PFSK-1 (cell line): ENCODE data around the gene ADAMTS16.

Experiments used
- FOXP2 ChIP-seq: optimal IDR thresholded peaks from 2 replicates; pipeline ENCODE3; 2011; ENCODE audit warnings: borderline replicate concordance, control low read depth, inconsistent platforms; ENCODE audit not compliant: insufficient read depth; ENCODE audit errors: extremely low read length, extremely low read depth
- POLR2AphosphoS5 ChIP-seq: IDR thresholded peaks from 2 replicates; pipeline ENCODE4 v1.6.1; 2012; ENCODE audit warnings: low read depth, mild to moderate bottlenecking, control low read depth, low read length, moderate library complexity
- REST ChIP-seq, 2 experiments: IDR thresholded peaks; 2 replicates each; pipeline versions ENCODE4 v1.6.1 to v1.8.0; 2011 to 2012; ENCODE audit warnings: low read depth in 2 of 2, low read length in 2 of 2, control low read depth in 1 of 2, inconsistent platforms in 1 of 2, mild to moderate bottlenecking in 1 of 2, moderate library complexity in 1 of 2; ENCODE audit not compliant: insufficient read depth in 1 of 2
- SIN3A ChIP-seq: IDR thresholded peaks from 2 replicates; pipeline ENCODE4 v1.6.1; 2012; ENCODE audit warnings: mild to moderate bottlenecking, low read length, moderate library complexity, borderline replicate concordance; ENCODE audit not compliant: insufficient read depth
- TAF1 ChIP-seq: IDR thresholded peaks from 2 replicates; pipeline ENCODE4 v1.6.1; 2012; ENCODE audit warnings: low read length, control low read depth, borderline replicate concordance; ENCODE audit not compliant: insufficient read depth

Gene ADAMTS16

DNA sequence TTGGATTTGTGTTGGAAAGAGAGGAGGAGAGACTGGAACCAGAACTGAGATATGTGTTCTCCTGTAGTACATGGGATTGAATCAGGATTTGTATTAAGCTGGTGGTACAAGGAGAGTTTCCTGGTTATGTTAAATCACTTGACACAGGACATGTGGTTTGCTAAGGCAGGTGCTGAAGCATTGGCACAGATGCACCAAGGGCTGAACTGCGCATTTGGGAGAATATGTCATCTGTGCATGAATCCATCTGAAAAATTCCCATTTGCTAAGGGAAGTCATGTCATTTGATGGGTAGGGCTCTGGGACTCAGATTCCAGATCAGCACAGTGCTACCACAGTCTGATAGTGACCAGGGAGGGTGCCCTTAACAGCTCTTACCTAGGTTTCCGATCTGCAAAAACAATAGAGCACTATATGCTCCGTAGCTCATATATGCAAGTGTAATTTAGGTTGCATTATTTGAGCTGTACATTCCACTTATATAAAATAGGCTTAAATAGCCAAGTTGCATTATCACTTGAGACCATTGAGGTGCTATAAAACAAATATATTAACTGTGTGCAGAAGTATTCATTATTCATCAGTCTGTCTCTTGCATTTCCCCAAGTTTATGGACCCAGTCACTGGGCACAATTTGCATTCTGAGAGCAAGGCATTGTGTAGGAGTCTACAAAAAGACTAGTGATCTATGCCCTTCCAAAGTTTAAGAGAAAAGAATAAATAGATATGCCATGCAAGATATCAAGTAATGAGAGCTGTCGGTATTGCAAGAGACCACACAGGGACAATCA is 55.2 kb downstream of the ADAMTS16 start:
- TF ChIP-seq SIN3A = no peak
- TF ChIP-seq FOXP2 = no peak
- TF ChIP-seq REST (IDR thresholded peaks at IDR 0.05; ENCODE audit: insufficient read depth in 1 of 2, low read depth in 2 of 2, low read length in 2 of 2) = no peak
- no peak for TF ChIP-seq POLR2AphosphoS5
- TF ChIP-seq TAF1 = no peak

DNA sequence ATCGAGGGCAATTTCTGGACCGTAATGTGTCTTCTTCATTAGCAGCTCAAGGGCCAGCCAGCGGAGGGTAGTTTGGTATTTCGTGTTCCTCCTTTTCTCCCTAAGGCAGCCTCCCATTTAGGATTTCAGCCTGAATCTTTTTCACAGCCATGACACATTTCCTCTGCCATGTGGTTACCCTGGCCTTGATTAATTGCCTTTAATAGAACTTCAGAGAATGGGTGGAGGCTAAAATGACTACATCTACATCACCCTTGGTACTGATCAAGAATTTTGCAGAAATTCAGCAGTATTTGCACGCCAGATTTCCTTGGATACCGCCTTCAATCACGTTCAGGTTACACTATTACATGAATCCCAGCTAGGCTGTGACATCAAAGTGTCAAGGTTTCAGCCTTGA is 58.0 kb downstream of the ADAMTS16 start:
- TF ChIP-seq FOXP2 = no peak
- TF ChIP-seq POLR2AphosphoS5 = no peak
- no peak for TF ChIP-seq TAF1
- TF ChIP-seq SIN3A = no peak
- TF ChIP-seq REST (IDR thresholded peaks at IDR 0.05; ENCODE audit: insufficient read depth in 1 of 2, low read depth in 2 of 2, low read length in 2 of 2) = no peak

DNA sequence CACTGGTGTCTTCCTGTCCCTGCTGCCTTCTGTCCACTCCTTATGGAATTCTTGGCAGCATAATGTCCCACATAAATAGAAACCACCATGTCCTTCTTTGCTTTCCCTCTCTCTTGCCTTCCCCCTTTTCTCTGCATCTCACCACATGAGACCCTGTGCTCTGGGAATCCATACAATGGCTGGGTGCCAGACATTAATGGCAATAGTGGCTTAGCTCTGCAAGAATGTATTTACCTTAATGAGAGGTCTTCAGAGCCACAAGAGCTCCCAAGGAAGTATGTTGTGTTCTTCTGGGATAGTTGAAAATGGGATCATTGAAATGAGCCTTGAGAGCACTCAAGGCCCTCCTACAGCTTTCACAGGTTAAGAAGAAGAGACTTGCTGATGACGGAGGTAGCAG is 58.7 kb downstream of the ADAMTS16 start:
- TF ChIP-seq POLR2AphosphoS5 (no peak), TAF1 (no peak), FOXP2 (no peak), REST (IDR thresholded peaks at IDR 0.05; ENCODE audit: insufficient read depth in 1 of 2, low read depth in 2 of 2, low read length in 2 of 2) (no peak), SIN3A (no peak)

- TF ChIP-seq SIN3A (no peak), REST (IDR thresholded peaks at IDR 0.05; ENCODE audit: insufficient read depth in 1 of 2, low read depth in 2 of 2, low read length in 2 of 2) (no peak), POLR2AphosphoS5 (no peak), TAF1 (no peak), FOXP2 (no peak)
Observed at GRCh38 chr5:5199495-5199894, 59.4 kb downstream of the ADAMTS16 start.

- TF ChIP-seq FOXP2 (no peak), POLR2AphosphoS5 (no peak), TAF1 (no peak), SIN3A (no peak), REST (IDR thresholded peaks at IDR 0.05; ENCODE audit: insufficient read depth in 1 of 2, low read depth in 2 of 2, low read length in 2 of 2) (no peak)
Observed at GRCh38 chr5:5200133-5200532, 60.0 kb downstream of the ADAMTS16 start.
